A549 (cell line): ENCODE measurements around the gene SLC35F3. TPM values are rescaled to one million over a fixed set of nuclear protein-coding genes. Genes with fewer than 3 reads are reported as not detected.

Experiments
- ATAC-seq, 2 experiments: fragments of 200-7000 bp in 1 of 2; fragments of >200 bp in 1 of 2; cut with Nextera tagmentation in 1 of 2; cut with Tn5 transposase in 1 of 2; 3 replicates each; pipeline versions ENCODE4 v1.8.0 to v1.9.1; 2018 to 2020; ENCODE audit warnings: mild to moderate bottlenecking in 1 of 2, moderate library complexity in 1 of 2
- CTCF ChIA-PET: fragments of 300-600 bp; sonication (Branson Sonifier 250); formaldehyde crosslinking; extraction: SDS; loops from one replicate; lab custom pipeline; 2021; ENCODE audit warnings: antibody characterized with exemption, inconsistent platforms; lab: Yijun Ruan, JAX
- POLR2A ChIA-PET: fragments of 350-600 bp; formaldehyde crosslinking; extraction: SDS; loops from one replicate; lab custom pipeline; 2021; ENCODE audit warnings: antibody characterized with exemption, inconsistent platforms; lab: Yijun Ruan, JAX
- DNase-seq, 2 experiments: peaks; one replicate each; pipeline versions ENCODE4 v3.0.0 to v3.0.0-alpha.2; 2011 to 2016; ENCODE audit warnings: low read depth in 1 of 2, low spot score in 1 of 2
- FAIRE-seq: peaks from 2 replicates; lab custom pipeline; 2011; peaks lifted over from hg19 to GRCh38; lab: Jason Lieb, UNC
- H3K27ac ChIP-seq, 2 experiments: fragments of >200 bp; sonication (Bioruptor Twin); formaldehyde crosslinking; 3 replicates each; pipeline ENCODE4 v1.5.1; 2016 to 2017
- H3K4me1 ChIP-seq: fragments of >200 bp; sonication (Bioruptor Twin); formaldehyde crosslinking; 3 replicates; pipeline ENCODE4 v1.6.1; 2016
- H3K4me2 ChIP-seq: fragments of >200 bp; sonication (Bioruptor Twin); formaldehyde crosslinking; 3 replicates; pipeline ENCODE4 v1.6.1; 2016
- H3K4me3 ChIP-seq: fragments of >200 bp; sonication (Bioruptor Twin); formaldehyde crosslinking; 3 replicates; pipeline ENCODE4 v1.5.1; 2016
- H3K9me3 ChIP-seq: fragments of >200 bp; sonication (Bioruptor Twin); formaldehyde crosslinking; 3 replicates; pipeline ENCODE4 v1.6.1; 2016
- BHLHE40 ChIP-seq: IDR thresholded peaks from 2 replicates; pipeline ENCODE4 v1.6.1; 2012; ENCODE audit warnings: low read depth, low read length, inconsistent platforms
- CBX8 ChIP-seq: fragments of 200-600 bp; sonication (generic); IDR thresholded peaks from 2 replicates; pipeline ENCODE4 v1.6.1; 2016
- CEBPB ChIP-seq, 2 experiments: fragments of >200 bp in 1 of 2; sonication (Bioruptor Twin) in 1 of 2; formaldehyde crosslinking in 1 of 2; IDR thresholded peaks; 2 replicates each; pipeline ENCODE4 v1.6.1; 2012 to 2016
- CHD2 ChIP-seq: fragments of 150-350 bp; IDR thresholded peaks from 2 replicates; pipeline ENCODE4 v1.6.1; 2014; ENCODE audit warnings: low read length; ENCODE audit not compliant: partially characterized antibody
- EHF ChIP-seq: fragments of 250-450 bp; sonication (Bioruptor Pico); IDR thresholded peaks from 2 replicates; pipeline ENCODE4 v1.5.0; 2020; ENCODE audit warnings: mild to moderate bottlenecking
- FOSB ChIP-seq: fragments of 250-450 bp; sonication (Bioruptor Pico); IDR thresholded peaks from 2 replicates; pipeline ENCODE4 v1.5.0; 2020; ENCODE audit warnings: mild to moderate bottlenecking, moderate library complexity
- FOSL2 ChIP-seq, 2 experiments: fragments of 450-650 bp in 1 of 2; fragments of >200 bp in 1 of 2; sonication (Bioruptor Twin) in 1 of 2; formaldehyde crosslinking; IDR thresholded peaks; 2 replicates each; pipeline versions ENCODE4 v1.5.0 to v1.6.1; 2016 to 2020; ENCODE audit warnings: mild to moderate bottlenecking in 1 of 2, moderate library complexity in 1 of 2
- GATA3 ChIP-seq: IDR thresholded peaks from 2 replicates; pipeline ENCODE4 v1.6.1; 2012; ENCODE audit warnings: borderline replicate concordance
- HDAC2 ChIP-seq: fragments of 200-600 bp; sonication (generic); IDR thresholded peaks from 2 replicates; pipeline ENCODE4 v1.6.1; 2016
- JUN ChIP-seq, 2 experiments: fragments of >200 bp; sonication (Bioruptor Twin); formaldehyde crosslinking; IDR thresholded peaks; 2 replicates in 1 of 2; 3 replicates in 1 of 2; pipeline ENCODE4 v1.6.1; 2016 to 2017
- KDM5A ChIP-seq: fragments of 200-600 bp; sonication (generic); IDR thresholded peaks from 2 replicates; pipeline ENCODE4 v1.6.1; 2016; ENCODE audit warnings: antibody characterized with exemption, mild to moderate bottlenecking
- MYC ChIP-seq: IDR thresholded peaks from 2 replicates; pipeline ENCODE4 v1.6.1; 2012; ENCODE audit warnings: mild to moderate bottlenecking, inconsistent platforms, low read length, improper control_type of control experiment, borderline replicate concordance
- NR3C1 ChIP-seq: fragments of >200 bp; sonication (Bioruptor Twin); formaldehyde crosslinking; IDR thresholded peaks from 3 replicates; pipeline ENCODE4 v1.6.1; 2017
- PHF8 ChIP-seq: fragments of 200-600 bp; sonication (generic); IDR thresholded peaks from 2 replicates; pipeline ENCODE4 v1.6.1; 2016; ENCODE audit warnings: low read depth, mild to moderate bottlenecking, antibody characterized with exemption, moderate library complexity, borderline replicate concordance
- POLR2AphosphoS2 ChIP-seq: conservative IDR thresholded peaks from 2 replicates; pipeline ENCODE4 v1.6.1; 2012; ENCODE audit warnings: low read length, improper control_type of control experiment, inconsistent platforms
- RNF2 ChIP-seq: fragments of 200-600 bp; sonication (generic); IDR thresholded peaks from 2 replicates; pipeline ENCODE4 v1.6.1; 2016; ENCODE audit warnings: low read depth, mild to moderate bottlenecking, antibody characterized with exemption, moderate library complexity, borderline replicate concordance
- SMC3 ChIP-seq: fragments of >200 bp; sonication (Bioruptor Twin); formaldehyde crosslinking; IDR thresholded peaks from 3 replicates; pipeline ENCODE4 v1.6.1; 2018; ENCODE audit warnings: inconsistent platforms
- SREBF2 ChIP-seq: fragments of 450-650 bp; IDR thresholded peaks from 2 replicates; pipeline ENCODE4 v1.6.1; 2014; ENCODE audit warnings: mild to moderate bottlenecking, moderate library complexity
- ZFP36 ChIP-seq: fragments of 450-650 bp; IDR thresholded peaks from 2 replicates; pipeline ENCODE4 v1.6.1; 2014; ENCODE audit warnings: borderline replicate concordance; ENCODE audit not compliant: partially characterized antibody
- WGBS: methylation state at CpG from one replicate; pipeline ENCODE4 v1.1.6; 2017; ENCODE audit errors: missing lambda C conversion rate; 5-methylcytosine and 5-hydroxymethylcytosine counted together
- polyA plus RNA-seq, 4 experiments: library from polyadenylated mRNA; depleted of rRNA in 3 of 4; stranded (reverse); fragments of >200 nt; fragmentation: RNase III in 1 of 4; extraction: RNeasy Plus Mini Kit Qiagen cat#74134 plus additional on column Dnase treatment in 1 of 4; gene quantifications; 2 replicates in 3 of 4; 3 replicates in 1 of 4; pipeline ENCODE4 v1.2.3, GENCODE V29; 2011 to 2017
- TF ChIP-seq, protein P1 (sequence below): fragments of 450-650 bp; IDR thresholded peaks from 2 replicates; pipeline ENCODE4 v1.6.1; 2014; ENCODE audit warnings: antibody characterized with exemption

SLC35F3 gene
- polyA plus RNA-seq, 2 of the 4 experiments (the other 2 are of a cell fraction), result 5.5 to 7.8 TPM

DNA sequence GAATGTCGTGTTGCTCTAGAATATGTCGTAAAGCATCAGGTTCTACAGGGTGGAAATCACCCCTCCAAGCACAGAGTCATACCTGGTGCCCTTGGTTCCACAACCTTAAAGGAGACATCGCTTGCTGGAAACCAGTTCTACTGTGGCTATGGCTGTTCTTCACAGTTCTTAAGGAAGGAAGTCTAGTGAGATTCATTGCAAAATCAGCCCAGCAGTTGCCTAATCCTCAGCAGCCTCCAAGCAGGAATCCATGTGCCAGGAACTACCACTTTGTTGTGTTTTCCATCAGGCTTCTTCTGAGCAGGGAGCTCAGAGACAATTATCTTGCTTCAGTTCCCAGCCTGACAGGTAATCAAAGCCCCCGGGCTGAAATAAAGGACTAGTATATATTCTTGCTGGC lies 45.0 kb upstream of the SLC35F3 start:
- CTCF ChIA-PET, result no interaction called here
- TF ChIP-seq SMC3 (no peak), CEBPB (IDR thresholded peaks at IDR 0.05) (peak; percentile 57 to 60)
- DNase-seq, result no peak
- peaks cover 8% of the 10 kb centered on the region; the same call in 2 of the 3 replicates for H3K4me1 ChIP-seq
- no peak overlapping the region for H3K4me2 ChIP-seq
- peak; percentile 7 for FAIRE-seq
- H3K27ac ChIP-seq, result no peak overlapping the region
- POLR2A ChIA-PET, result no interaction called here
- H3K4me3 ChIP-seq, result no peak overlapping the region
- 46% methylated on average over 4 of the region's 4 CpGs for WGBS
- no peak; a peak in 1 of 6 replicates for ATAC-seq
- 0 out of 3 replicates have a peak, but pooled peaks cover under 1% of the 10 kb centered on the region for H3K9me3 ChIP-seq

DNA sequence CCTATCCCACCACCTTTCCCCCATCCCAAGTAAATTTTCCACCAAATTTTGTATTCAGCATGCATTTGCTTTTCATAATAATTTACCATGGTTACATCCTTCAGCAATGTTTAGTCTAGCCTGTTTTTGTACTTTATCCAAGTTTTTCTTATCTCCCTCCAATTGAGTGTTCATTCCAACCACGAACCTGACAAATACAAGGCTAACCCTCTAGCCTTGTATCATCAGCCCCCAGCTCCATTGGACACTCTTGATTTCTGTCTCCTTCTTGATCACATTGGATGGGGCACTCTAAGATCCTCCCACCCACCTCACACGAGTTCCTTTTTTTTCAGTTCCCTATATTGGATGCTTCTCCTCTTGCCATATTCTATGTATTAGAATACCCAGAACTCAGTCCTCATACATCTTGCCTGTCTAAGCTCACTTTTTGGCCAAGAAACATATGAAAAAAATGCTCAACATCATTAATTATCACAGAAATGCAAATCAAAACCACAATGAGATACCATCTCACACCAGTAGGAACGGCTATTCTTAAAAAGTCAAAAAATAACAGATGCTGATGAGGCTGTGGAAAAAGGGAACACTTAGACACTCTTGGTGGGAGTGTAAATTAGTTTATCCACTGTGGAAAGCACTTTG lies 40.5 kb upstream of the SLC35F3 start:
- Histone ChIP-seq H3K4me3 (no peak overlapping the region), H3K27ac (no peak overlapping the region), H3K4me2 (no peak overlapping the region), H3K4me1 (no peaks in the 10 kb centered on the region), H3K9me3 (0 out of 3 replicates have a peak, but pooled peaks cover 2% of the 10 kb centered on the region)
- CTCF ChIA-PET, result interaction anchor here (0.8 to 1.6 kb wide), 5 partner anchors 9 to 423 kb away, joined by 3 to 5 read pairs (median 3); no protein-coding TSS in a partner anchor
- FAIRE-seq, result no peak
- DNase-seq, result no peak
- TF ChIP-seq MYC (no peak), CBX8 (no peak)
- 42% methylated on average over 3 of the region's 3 CpGs for WGBS
- no peak for ATAC-seq
- POLR2A ChIA-PET, result no interaction called here

DNA sequence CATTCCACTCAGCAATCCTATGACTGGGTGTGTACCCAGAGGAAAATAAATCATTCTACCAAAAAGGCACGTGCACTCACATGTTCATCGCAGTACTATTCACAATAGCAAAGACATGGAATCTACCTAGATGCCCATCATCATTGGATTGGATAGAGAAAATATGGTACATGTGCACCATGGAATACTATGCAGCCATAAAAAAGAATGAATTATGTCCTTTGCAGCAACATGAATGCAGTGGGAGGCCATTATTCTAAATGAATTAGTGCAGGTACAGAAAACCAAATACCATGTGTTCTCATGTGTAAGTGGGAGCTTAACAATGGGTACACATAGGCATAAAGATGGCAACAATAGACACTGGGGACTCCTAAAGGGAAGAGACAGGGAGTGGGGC lies 39.9 kb upstream of the SLC35F3 start:
- H3K4me1 ChIP-seq, result peaks cover 4% of the 10 kb centered on the region; the same call in 1 of the 3 replicates
- no peak overlapping the region for H3K27ac ChIP-seq
- FAIRE-seq, result no peak
- H3K4me3 ChIP-seq, result no peak overlapping the region
- 14% methylated on average over 2 of the region's 2 CpGs for WGBS
- H3K4me2 ChIP-seq, result no peak overlapping the region
- no peak for DNase-seq
- ChIA-PET POLR2A (no interaction called here), CTCF (interaction anchor here (0.8 to 1.6 kb wide), 4 partner anchors 9 to 423 kb away, joined by 3 to 5 read pairs (median 3); no protein-coding TSS in a partner anchor)
- ATAC-seq, result no peak
- TF ChIP-seq BHLHE40 (no peak), POLR2AphosphoS2 (no peak), FOSL2 (IDR thresholded peaks at IDR 0.05) (no peak), FOSL2 (CRISPR knock-in tag; IDR thresholded peaks at IDR 0.05) (no peak), HDAC2 (no peak), SREBF2 (no peak), EHF (CRISPR knock-in tag) (no peak), NR3C1 (no peak), GATA3 (no peak), RNF2 (no peak), CHD2 (no peak), JUN (IDR thresholded peaks at IDR 0.05) (no peak), PHF8 (no peak), ZFP36 (no peak)
- H3K9me3 ChIP-seq, result 0 out of 3 replicates have a peak, but pooled peaks cover 2% of the 10 kb centered on the region

DNA sequence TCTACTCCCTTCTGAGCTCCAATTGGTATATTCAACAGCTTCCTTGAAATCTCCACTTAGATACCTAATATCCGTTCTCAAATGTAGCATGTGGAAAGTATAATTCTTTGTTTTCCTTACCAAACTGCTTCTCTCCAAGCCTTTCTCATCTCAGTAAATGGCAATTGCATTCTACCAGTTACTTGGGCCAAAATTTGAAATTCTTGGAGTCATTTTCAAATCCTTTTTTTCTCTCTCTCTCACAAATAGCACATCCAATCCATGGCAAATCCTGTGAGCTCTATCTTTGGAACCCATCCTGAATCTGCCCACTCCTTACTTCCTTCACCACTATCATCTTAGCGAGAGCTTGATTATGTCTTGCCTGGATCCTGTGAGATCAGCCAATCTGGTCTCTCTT lies 39.3 kb upstream of the SLC35F3 start:
- FAIRE-seq, result no peak
- CTCF ChIA-PET, result interaction anchor here (1.4 to 1.6 kb wide), 2 partner anchors 21 to 424 kb away, joined by 3 to 5 read pairs; no protein-coding TSS in a partner anchor
- POLR2A ChIA-PET, result no interaction called here
- H3K9me3 ChIP-seq, result 0 out of 3 replicates have a peak, but pooled peaks cover 2% of the 10 kb centered on the region
- 81% methylated on average over 2 of the region's 2 CpGs for WGBS
- H3K27ac ChIP-seq, result no peak overlapping the region
- H3K4me1 ChIP-seq, result peaks cover 9% of the 10 kb centered on the region; the same call in 1 of the 3 replicates
- H3K4me3 ChIP-seq, result no peak overlapping the region
- TF ChIP-seq FOSB (no peak), ZFP36 (no peak), FOSL2 (IDR thresholded peaks at IDR 0.05) (no peak), FOSL2 (CRISPR knock-in tag; IDR thresholded peaks at IDR 0.05) (no peak), KDM5A (no peak)
- TF ChIP-seq, protein P1, sequence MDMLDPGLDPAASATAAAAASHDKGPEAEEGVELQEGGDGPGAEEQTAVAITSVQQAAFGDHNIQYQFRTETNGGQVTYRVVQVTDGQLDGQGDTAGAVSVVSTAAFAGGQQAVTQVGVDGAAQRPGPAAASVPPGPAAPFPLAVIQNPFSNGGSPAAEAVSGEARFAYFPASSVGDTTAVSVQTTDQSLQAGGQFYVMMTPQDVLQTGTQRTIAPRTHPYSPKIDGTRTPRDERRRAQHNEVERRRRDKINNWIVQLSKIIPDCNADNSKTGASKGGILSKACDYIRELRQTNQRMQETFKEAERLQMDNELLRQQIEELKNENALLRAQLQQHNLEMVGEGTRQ, result no peak
- TF ChIP-seq, all 56 proteins: peak for 0
- H3K4me2 ChIP-seq, result no peak overlapping the region
- DNase-seq, result no peak
- no peak for ATAC-seq
